Mesendoderm (in vitro differentiated cells): ENCODE measurements around the gene CST11. TPM values are rescaled to one million over a fixed set of nuclear protein-coding genes. Genes with fewer than 3 reads are reported as not detected.

Experiments
- DNase-seq: peaks from one replicate; pipeline ENCODE4 v3.0.0; 2013
- H2AK5ac ChIP-seq: 2 replicates; pipeline ENCODE4 v1.6.1; 2013; ENCODE audit warnings: low read length, inconsistent platforms
- H2BK120ac ChIP-seq: 2 replicates; pipeline ENCODE4 v1.6.1; 2013; ENCODE audit warnings: low read depth, mild to moderate bottlenecking, low read length, moderate library complexity, mixed read lengths
- H2BK15ac ChIP-seq: replicated peaks from 2 replicates; pipeline ENCODE4 v1.6.1; 2013; ENCODE audit warnings: low read depth, mild to moderate bottlenecking, moderate library complexity
- H2BK5ac ChIP-seq: 2 replicates; pipeline ENCODE4 v1.6.1; 2013; ENCODE audit warnings: low read length, inconsistent platforms
- H3K18ac ChIP-seq: 2 replicates; pipeline ENCODE4 v1.6.1; 2013; ENCODE audit warnings: mild to moderate bottlenecking, low read length, mixed read lengths
- H3K23ac ChIP-seq: one replicate; pipeline ENCODE4 v1.6.1; 2013; ENCODE audit warnings: low read length
- H3K27ac ChIP-seq: 2 replicates; pipeline ENCODE4 v1.5.1; 2013; ENCODE audit warnings: low read depth, mild to moderate bottlenecking, inconsistent platforms, low read length, moderate library complexity
- H3K27me3 ChIP-seq: 2 replicates; pipeline ENCODE4 v1.6.1; 2013; ENCODE audit warnings: low read length, control low read depth, mild to moderate bottlenecking, inconsistent platforms; ENCODE audit not compliant: insufficient read depth, poor library complexity
- H3K36me3 ChIP-seq: 2 replicates; pipeline ENCODE4 v1.6.1; 2013; ENCODE audit warnings: low read length, inconsistent platforms; ENCODE audit not compliant: control insufficient read depth, insufficient read depth
- H3K4ac ChIP-seq: one replicate; pipeline ENCODE4 v1.6.1; 2013; ENCODE audit warnings: low read depth, mild to moderate bottlenecking, low read length, moderate library complexity
- H3K4me1 ChIP-seq: 2 replicates; pipeline ENCODE4 v1.6.1; 2013; ENCODE audit warnings: low read depth, low read length, inconsistent platforms; ENCODE audit not compliant: control insufficient read depth
- H3K4me2 ChIP-seq: 2 replicates; pipeline ENCODE4 v1.6.1; 2013; ENCODE audit warnings: low read length
- H3K4me3 ChIP-seq: 2 replicates; pipeline ENCODE4 v1.5.1; 2013; ENCODE audit warnings: mild to moderate bottlenecking, low read length
- H3K56ac ChIP-seq: one replicate; pipeline ENCODE4 v1.6.1; 2013; ENCODE audit warnings: low read length
- H3K79me1 ChIP-seq: 2 replicates; pipeline ENCODE4 v1.6.1; 2013; ENCODE audit warnings: low read length, inconsistent platforms
- H3K79me2 ChIP-seq: 2 replicates; pipeline ENCODE4 v1.6.1; 2013; ENCODE audit warnings: mild to moderate bottlenecking, low read length; ENCODE audit not compliant: control insufficient read depth, insufficient read depth
- H3K9ac ChIP-seq: 2 replicates; pipeline ENCODE4 v1.6.1; 2013; ENCODE audit warnings: low read length, inconsistent platforms
- H4K5ac ChIP-seq: one replicate; pipeline ENCODE4 v1.6.1; 2013; ENCODE audit warnings: low read length
- H4K8ac ChIP-seq: one replicate; pipeline ENCODE4 v1.6.1; 2013; ENCODE audit warnings: low read depth, mild to moderate bottlenecking, control low read depth, low read length, moderate library complexity
- WGBS: extraction: QIAGEN DNeasy Blood & Tissue Kit; methylation state at CpG from one replicate; pipeline ENCODE4 v1.1.7; 2013; ENCODE audit warnings: low lambda C conversion rate, missing lambda C conversion rate; ENCODE audit not compliant: insufficient coverage; ENCODE audit errors: extremely low coverage; 5-methylcytosine and 5-hydroxymethylcytosine counted together
- small RNA-seq: library from polyadenylated mRNA; stranded (forward); fragments of <200 nt; extraction: miRNeasy Mini kit (QIAGEN cat#:217004); gene quantifications from one replicate; pipeline ENCODE3, GENCODE V24; 2013; ENCODE audit not compliant: insufficient read depth

The CST11 gene

GRCh38 chr20:23406880-23407279, 45.8 kb downstream of the CST11 start:
- no peak overlapping the region for H2BK5ac ChIP-seq
- H3K9ac ChIP-seq = no peak overlapping the region
- H3K4me3 ChIP-seq = no peak overlapping the region
- no peak overlapping the region for H3K4ac ChIP-seq
- no peak for DNase-seq
- no peak overlapping the region for H4K8ac ChIP-seq
- no peaks in the 10 kb centered on the region for H3K36me3 ChIP-seq
- H3K4me2 ChIP-seq = no peak overlapping the region
- peaks cover 20% of the 10 kb centered on the region for H3K79me1 ChIP-seq
- H3K27ac ChIP-seq = no peak overlapping the region
- no peaks in the 10 kb centered on the region for H3K4me1 ChIP-seq
- no peak overlapping the region for H3K23ac ChIP-seq
- H2BK120ac ChIP-seq = no peak overlapping the region
- H2AK5ac ChIP-seq = no peak overlapping the region
- 100% methylated on average over 1 of the region's 1 CpG for WGBS
- H3K27me3 ChIP-seq = no peaks in the 10 kb centered on the region
- no peak overlapping the region for H3K18ac ChIP-seq
- H4K5ac ChIP-seq = no peak overlapping the region
- H3K79me2 ChIP-seq = peaks cover 36% of the 10 kb centered on the region
- H2BK15ac ChIP-seq = no peak overlapping the region
- H3K56ac ChIP-seq = no peak overlapping the region

- H4K8ac ChIP-seq = no peak overlapping the region
- H3K36me3 ChIP-seq = no peaks in the 10 kb centered on the region
- no peak overlapping the region for H3K56ac ChIP-seq
- no peak overlapping the region for H3K27ac ChIP-seq
- H4K5ac ChIP-seq = no peak overlapping the region
- no peak overlapping the region for H2BK120ac ChIP-seq
- H3K4me3 ChIP-seq = no peak overlapping the region
- H3K18ac ChIP-seq = no peak overlapping the region
- H3K27me3 ChIP-seq = no peaks in the 10 kb centered on the region
- DNase-seq = no peak
- WGBS = no CpG with 5 or more reads among the region's 3 CpGs
- no peak overlapping the region for H2BK5ac ChIP-seq
- H3K4ac ChIP-seq = no peak overlapping the region
- no peak overlapping the region for H3K4me2 ChIP-seq
- no peak overlapping the region for H2BK15ac ChIP-seq
- H3K79me1 ChIP-seq = peaks cover 10% of the 10 kb centered on the region
- no peak overlapping the region for H3K23ac ChIP-seq
- H3K9ac ChIP-seq = no peak overlapping the region
- no peaks in the 10 kb centered on the region for H3K4me1 ChIP-seq
- H3K79me2 ChIP-seq = peaks cover 22% of the 10 kb centered on the region
- no peak overlapping the region for H2AK5ac ChIP-seq
These were observed 48.5 kb downstream of the CST11 start for GRCh38 chr20:23404196-23404595.

- Histone ChIP-seq H2BK120ac (no peak overlapping the region), H3K23ac (no peak overlapping the region), H3K4me1 (no peaks in the 10 kb centered on the region), H3K4me3 (no peak overlapping the region), H3K79me2 (peaks cover 20% of the 10 kb centered on the region), H2AK5ac (no peak overlapping the region), H2BK5ac (no peak overlapping the region), H3K36me3 (no peaks in the 10 kb centered on the region), H3K27me3 (no peaks in the 10 kb centered on the region), H3K79me1 (peaks cover 10% of the 10 kb centered on the region), H3K9ac (no peak overlapping the region), H4K5ac (no peak overlapping the region), H3K56ac (no peak overlapping the region), H3K27ac (no peak overlapping the region), H4K8ac (no peak overlapping the region), H3K4me2 (no peak overlapping the region), H3K4ac (no peak overlapping the region), H3K18ac (no peak overlapping the region), H2BK15ac (no peak overlapping the region)
- DNase-seq = no peak
- no CpG with 5 or more reads among the region's 5 CpGs for WGBS
These were observed 48.9 kb downstream of the CST11 start for GRCh38 chr20:23403751-23404150.

- Histone ChIP-seq H3K56ac (no peak overlapping the region), H3K79me2 (peaks cover 6% of the 10 kb centered on the region), H3K9ac (no peak overlapping the region), H3K4me1 (no peaks in the 10 kb centered on the region), H2BK15ac (no peak overlapping the region), H3K23ac (no peak overlapping the region), H4K8ac (no peak overlapping the region), H3K79me1 (peaks cover 5% of the 10 kb centered on the region), H2BK120ac (no peak overlapping the region), H2BK5ac (no peak overlapping the region), H3K18ac (no peak overlapping the region), H3K27ac (no peak overlapping the region), H2AK5ac (no peak overlapping the region), H3K4ac (no peak overlapping the region), H3K4me3 (no peak overlapping the region), H4K5ac (no peak overlapping the region), H3K27me3 (no peaks in the 10 kb centered on the region), H3K36me3 (no peaks in the 10 kb centered on the region), H3K4me2 (no peak overlapping the region)
- WGBS = no CpG with 5 or more reads among the region's 5 CpGs
- no peak for DNase-seq
These were observed 51.6 kb downstream of the CST11 start for GRCh38 chr20:23401051-23401450.

Small RNAs within 50 kb of the gene (small RNA-seq; reads per million reads assigned to genes)
- gene RF00019 = not detected
